Fibroblast of gingiva (primary cell): ENCODE results near the gene THADA.
"Not testable (repeated sequence)": the region's sequence is repeated elsewhere in the genome, so short reads cannot be mapped to it uniquely, and the experiment has no call there.

ENCODE experiments used
- DNase-seq: peaks from one replicate; pipeline ENCODE4 v3.0.0-alpha.2; 2011; ENCODE audit warnings: low read depth

THADA gene, protein sequence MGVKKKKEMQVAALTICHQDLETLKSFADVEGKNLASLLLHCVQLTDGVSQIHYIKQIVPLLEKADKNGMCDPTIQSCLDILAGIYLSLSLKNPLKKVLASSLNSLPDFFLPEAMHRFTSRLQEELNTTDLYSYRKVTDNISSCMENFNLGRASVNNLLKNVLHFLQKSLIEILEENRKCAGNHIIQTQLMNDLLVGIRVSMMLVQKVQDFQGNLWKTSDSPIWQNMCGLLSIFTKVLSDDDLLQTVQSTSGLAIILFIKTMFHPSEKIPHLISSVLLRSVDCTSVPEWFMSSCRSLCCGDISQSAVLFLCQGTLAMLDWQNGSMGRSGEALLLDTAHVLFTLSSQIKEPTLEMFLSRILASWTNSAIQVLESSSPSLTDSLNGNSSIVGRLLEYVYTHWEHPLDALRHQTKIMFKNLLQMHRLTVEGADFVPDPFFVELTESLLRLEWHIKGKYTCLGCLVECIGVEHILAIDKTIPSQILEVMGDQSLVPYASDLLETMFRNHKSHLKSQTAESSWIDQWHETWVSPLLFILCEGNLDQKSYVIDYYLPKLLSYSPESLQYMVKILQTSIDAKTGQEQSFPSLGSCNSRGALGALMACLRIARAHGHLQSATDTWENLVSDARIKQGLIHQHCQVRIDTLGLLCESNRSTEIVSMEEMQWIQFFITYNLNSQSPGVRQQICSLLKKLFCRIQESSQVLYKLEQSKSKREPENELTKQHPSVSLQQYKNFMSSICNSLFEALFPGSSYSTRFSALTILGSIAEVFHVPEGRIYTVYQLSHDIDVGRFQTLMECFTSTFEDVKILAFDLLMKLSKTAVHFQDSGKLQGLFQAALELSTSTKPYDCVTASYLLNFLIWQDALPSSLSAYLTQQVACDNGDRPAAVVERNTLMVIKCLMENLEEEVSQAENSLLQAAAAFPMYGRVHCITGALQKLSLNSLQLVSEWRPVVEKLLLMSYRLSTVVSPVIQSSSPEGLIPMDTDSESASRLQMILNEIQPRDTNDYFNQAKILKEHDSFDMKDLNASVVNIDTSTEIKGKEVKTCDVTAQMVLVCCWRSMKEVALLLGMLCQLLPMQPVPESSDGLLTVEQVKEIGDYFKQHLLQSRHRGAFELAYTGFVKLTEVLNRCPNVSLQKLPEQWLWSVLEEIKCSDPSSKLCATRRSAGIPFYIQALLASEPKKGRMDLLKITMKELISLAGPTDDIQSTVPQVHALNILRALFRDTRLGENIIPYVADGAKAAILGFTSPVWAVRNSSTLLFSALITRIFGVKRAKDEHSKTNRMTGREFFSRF (N-terminal part only)

DNA sequence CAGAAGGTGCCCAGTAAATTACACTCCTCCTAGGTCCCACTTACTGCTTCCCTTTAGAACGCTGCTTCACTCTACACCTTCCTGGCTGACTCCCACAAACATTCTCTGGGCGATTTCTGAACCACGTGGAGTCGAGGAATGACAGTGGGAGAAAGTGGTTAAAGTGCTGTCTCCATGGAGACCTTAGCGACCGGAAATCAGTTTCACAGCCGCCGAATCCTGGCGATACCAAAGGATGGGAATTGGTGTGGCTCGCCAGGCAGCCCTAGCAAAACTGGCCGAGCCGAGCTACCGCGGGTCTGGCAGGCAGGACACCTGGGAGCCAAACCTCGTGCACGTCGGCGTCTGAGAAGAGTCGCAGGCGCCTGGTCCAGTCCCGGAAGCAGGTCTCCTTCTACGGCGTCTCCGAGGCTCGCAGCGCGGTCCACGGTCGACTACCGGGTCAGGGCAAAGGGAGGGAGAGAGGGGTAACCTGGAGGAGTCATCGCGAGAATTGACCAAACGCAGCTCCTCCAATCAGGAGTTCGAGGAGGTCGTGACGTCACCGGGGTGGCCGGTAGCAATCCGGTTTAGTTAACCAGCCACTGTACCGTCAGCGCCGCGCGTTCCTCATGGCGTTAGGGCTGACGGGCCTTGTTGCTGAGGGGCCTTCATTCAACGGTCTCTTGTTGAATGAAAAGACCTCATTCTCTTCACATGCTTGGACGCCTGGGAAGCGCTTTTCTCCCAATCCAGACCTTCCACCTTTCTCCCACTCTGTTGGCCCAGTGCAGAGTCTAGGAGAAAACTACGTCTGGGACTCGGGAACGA is at the start of gene THADA:
Gene THADA, minus strand, starts transcription at position 436 of the 810 bp plus-strand sequence. CDS start 3,646 bp downstream, outside the sequence.
- DNase-seq = peak; percentile 99

DNA sequence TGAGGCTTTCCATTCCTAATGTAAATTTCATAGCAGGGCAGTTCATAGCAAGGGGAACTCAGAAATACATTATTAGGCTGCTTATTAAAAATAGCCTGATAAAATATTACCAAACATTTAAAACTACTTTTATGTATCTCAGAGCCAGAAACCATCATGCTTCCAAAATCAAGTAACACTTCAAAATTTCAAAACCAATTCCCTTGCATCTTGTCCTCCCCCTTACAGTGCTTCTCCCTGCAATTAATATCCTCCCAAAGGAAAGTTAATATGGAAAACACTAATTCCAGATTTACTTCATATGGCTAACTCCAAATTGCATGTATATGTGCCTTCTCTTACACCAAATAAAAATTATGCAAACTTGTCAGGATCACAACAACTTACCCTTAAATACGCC is 47.8 kb upstream of the THADA start:
- DNase-seq = no peak

DNA sequence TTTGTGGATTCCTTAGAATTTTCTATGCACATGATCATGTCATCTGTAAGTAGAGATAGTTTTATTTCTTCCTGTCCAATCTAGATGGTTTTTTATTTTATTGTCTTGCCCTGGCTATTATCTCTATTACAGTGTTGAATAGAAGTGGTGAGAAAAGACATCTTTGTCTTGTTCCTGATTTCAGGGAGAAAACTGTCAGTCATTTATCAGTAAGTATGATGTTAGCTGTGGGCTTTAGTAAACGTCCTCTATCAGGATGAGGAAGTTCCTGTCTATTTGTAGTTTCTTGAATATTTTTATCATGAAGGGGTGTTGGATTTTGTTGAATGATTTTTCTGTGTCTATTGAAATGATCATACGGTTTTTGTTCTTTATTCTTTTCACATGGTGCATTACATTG is 46.5 kb upstream of the THADA start:
- no peak for DNase-seq

DNA sequence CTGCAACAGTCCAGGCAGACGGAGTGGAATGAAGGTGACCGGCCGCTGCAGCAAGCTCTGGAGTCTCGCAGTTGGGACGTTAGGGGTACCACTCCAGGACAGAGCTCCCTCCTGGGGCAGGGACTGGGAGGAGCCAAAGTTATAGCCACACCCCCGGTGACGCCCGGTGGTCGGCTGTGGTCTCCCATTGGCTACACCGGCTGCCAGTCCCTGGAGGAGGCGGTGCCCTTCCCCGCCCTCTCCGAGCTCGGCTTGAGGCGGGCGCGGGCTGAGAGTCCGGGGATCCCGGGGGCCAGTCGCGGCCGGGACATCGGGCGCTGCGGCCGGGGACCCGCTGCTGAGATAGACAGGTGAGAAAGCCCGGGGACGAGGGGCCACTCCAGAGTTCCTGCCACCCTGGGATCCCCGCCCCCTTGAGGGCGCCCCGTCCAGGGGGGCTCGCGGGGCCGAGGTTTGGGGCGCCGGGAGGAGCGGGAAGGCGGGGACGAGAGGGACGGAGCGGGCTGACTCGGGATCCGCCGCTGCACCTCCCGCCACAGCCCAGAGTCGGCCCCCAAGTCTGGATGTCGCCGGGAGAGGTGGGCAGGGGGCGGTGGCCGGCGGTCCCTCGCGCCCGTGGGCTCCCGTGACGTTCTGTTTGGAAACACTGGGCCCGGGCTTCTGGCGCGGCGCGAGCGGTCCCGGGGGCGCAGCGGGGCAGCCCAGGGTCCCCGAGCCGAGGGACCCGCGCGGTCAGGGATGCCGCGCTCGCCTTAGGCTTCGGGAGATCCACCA is 41.4 kb upstream of the THADA start, which contains the start of gene PLEKHH2:
Gene PLEKHH2, plus strand, starts transcription at position 231 of the 774 bp plus-strand sequence. CDS start 7,414 bp downstream, outside the sequence.
- DNase-seq = peak; percentile 80

DNA sequence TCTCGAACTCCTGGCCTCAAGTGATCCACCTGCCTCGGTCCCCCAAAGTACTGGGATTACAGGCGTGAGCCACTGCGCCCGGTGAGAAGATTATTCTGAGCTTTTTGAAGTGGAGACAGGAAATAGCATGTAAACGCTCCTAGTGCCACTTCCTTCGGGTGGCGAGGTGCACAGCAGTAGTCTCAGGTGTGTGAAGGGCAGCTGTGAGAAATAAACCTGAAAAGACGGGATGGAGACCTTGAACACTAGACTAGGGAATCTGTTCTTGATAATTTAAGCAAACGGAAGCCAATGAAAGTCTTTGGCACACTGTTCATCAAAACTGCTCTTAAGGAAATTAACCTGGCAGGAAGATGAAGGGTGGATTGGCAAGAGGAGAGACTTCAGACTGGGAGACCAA is 40.8 kb upstream of the THADA start:
- no peak for DNase-seq

DNA sequence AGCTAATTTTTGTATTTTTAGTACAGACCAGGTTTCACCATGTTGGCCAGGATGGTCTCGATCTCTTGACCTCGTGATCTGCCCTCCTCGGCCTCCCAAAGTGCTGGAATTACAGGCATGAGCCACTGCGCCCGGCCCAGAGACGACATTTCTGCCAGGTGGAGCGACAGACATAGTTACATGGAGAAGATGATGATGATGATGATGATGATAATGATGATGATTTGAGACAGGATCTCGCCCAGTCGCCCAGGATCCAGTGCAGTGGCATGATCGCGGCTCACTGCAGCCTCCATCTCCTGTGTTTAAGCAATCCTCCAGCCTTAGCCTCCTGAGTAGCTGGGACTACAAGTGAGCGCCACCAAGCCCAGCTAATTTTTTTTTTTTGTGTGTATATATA is 40.3 kb upstream of the THADA start:
- not testable (repeated sequence) for DNase-seq

DNA sequence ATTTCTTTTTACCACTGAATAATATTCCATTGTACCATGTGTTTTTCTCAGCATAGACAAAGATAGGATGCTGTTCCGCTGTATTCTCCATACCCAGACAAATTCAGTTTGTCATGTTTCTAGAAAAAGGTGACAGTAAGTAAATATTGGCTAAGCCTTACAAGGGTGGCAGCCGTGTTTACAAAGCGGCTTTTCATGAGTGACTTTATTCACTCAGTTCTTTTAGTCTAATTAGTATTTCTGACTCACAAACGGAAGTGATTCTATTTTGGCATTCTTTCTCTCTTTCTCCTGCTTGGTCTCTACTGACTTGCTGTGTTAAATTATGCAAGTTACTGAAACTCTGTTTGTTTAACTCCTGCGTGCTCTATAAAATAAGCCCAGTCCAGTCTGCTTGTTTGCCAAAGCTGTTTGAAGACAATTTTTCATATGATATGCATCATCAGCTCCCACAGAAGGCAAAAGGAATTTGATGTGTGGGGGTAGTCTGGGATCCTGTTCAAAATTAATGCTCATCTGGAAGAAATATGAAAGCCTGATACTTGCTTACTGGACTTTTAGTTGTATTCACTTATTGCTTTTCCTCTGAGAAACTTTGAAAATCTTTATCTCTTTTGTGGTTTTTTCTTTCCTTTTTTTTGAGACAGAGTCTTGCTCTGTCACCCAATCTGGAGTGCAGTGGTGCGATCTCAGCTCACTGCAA is 38.9 kb upstream of the THADA start:
- DNase-seq = peak; percentile 90

DNA sequence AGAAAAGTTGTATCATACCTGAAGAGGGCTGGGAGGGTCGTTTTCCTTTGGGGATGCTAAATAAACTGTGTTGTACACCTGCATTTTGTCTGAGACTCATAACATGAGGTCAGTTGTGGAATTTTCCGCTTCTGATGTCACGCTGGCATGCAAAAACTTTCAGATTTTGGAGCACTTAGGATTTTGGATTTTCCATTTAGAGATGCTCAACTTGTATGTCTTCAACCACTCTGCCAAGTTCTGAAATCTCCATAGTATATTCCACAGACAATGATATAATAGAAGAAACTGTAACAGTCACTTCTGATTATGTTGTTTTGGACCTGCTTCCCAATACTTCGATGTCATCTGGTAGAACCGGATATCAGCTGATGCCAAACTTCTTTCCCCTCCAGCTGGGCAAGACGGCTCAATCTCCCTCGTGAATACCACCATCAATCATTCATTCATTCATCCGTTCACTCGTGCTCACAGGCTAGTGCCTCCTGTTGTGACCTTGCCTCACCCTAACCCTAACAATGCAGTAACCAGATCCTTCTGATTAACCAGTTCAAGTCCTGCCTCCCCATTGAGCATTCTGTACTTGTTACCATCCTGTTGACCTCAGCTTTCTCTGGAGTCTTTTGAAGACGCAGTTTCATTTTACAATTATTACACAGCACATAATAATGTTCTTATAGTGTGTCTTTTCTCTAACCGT is 35.9 kb upstream of the THADA start:
- no peak for DNase-seq

DNA sequence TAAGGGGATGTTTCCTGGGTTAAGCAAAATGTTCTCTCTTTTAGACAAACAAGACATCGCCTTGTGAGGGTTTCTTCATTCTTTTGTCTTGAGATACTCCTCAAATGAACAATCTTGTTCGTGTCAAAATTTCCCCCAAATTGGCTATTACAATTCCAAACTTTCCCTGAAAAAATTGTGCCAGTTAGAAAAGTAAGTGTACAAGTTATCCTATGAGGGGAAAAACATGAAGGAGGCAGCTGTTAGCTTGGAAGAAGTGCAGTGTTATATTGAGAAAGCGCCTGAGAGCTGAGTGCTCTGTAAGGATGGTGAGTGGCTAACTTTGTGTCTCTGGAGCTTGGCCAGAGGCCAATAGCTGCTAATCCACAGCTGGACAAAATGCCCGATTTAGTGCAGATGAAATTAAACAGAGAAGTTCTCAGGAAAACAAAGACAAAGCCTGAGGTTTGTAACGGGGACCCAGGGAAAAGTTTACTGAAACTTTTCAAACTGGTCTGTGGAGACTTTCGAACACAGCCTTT is 27.2 kb upstream of the THADA start:
- DNase-seq = no peak

DNA sequence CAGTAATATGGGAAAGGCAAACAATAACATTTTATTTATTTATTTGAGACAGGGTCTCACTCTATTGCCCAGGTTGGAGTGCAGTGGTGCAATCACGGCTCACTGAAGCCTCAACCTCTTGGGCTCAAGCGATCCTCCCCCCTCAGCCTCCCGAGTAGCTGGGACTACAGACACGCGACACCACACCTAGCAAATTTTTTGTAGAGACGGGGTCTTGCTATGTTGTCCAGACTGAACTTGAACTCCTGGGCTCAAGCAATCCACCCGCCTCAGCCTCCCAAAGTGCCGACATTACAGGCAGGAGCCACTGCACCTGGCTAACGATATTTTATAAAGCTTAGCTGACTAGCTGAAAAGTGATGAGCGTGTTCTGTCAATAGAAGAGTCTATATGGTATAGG is 23.7 kb upstream of the THADA start:
- DNase-seq = no peak

DNA sequence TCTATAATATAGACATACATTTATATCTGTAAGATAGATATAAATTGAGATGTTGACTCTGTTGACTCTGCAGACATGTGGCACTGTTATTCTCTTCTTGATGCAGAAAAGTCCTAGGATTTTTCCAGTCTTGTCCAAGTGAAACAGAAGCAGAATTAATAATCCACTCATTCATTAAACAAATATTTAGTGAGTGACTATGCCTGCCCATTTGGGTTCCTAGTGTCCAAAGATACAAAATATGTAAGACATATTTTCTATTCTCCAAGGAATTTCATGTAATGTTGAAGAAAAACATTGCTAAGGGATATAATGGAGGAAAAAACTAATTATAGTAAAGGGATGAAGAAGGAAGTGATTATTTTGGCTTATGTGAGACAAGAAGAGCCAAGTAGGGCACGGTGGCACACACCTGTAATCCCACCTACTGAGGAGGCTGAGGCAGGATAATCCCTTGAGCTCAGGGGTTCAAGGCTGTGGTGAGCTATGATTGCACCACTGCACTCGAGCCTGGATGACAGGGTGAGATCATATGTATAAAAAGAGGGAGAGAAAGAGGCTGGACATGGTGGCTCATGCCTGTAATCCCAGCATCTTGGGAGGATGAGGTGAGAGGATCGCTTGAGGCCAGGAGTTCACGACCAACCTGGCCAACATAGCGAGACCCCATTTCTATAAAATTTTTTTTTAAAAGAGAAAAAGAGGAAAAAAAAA is 21.3 kb upstream of the THADA start:
- no peak for DNase-seq

DNA sequence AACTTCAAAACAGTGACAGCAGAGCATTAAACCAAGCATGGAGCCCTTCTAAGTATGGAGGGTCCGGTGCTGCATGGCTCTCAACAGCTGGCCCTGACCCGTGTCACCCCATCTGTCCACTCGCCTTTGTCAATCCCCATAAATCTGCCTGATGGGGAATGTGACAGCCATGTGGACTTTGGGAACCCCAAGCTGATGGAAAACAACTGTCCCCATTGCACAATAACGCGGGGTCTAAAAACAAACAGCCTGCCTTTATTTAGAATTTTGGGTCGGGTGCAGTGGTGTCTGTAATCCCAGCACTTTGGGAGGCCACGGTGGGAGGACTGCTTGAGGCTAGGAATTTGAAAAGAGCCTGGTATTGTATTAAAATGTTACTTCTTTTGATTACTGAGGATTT is 17.1 kb upstream of the THADA start:
- DNase-seq = no peak

DNA sequence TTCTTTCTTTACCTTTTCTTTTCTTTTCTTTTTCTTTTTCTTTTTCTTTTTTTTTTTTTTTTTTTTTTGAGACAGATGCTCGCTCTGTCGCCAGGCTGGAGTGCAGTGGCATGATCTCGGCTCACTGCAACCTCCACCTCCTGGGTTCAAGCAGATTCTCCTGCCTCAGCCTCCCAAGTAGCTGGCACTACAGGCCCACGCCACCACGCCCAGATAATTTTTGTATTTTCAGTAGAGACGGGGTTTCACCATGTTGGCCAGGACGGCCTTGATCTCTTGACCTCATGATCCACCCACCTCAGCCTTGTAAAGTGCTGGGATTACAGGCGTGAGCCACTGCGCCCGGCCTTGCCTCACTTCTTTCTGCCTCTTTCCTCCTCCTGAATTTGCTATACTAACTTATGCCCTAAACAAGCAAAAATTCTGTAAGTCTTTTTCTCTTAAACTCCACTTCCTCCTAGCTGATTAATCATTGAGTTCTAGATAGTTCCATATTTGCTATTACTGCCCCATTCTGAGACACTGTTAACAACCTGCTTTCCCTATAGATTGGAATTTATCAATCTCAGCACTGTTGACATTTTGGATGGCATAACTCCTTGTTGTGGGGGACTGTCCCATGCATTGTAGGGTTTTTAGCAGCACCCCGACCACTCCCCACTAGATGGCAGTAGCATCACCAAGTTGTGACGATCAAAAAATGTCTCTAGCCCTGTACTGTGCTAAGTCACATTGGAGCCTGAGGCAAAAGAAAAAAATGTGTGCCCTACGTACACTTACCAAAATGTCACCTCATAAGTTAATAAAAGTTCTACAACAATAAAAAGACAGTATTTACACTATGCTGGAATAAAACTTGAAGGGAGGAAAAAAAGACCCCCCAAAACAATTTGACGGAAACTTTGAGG is 16.4 kb upstream of the THADA start:
- DNase-seq = peak; percentile 66

DNA sequence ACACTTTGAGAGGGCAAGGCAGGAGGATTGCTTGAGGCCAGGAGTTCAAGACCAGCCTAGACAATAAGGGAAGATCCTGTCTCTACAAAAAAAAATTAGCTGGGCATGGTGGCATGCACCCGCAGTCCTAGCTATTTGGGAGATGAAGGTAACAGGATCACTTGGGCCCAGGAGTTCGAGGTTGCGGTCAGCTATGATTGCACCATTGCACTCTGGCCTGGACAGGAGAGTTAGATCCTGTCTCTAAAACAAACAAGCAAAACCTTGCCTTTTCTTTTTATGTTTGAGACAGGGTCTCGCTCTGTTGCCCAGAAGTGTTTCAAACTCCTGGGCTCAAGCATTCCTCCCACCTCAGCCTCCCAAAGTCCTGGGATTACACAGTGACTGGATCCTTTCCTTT is 14.5 kb upstream of the THADA start:
- no peak for DNase-seq

DNA sequence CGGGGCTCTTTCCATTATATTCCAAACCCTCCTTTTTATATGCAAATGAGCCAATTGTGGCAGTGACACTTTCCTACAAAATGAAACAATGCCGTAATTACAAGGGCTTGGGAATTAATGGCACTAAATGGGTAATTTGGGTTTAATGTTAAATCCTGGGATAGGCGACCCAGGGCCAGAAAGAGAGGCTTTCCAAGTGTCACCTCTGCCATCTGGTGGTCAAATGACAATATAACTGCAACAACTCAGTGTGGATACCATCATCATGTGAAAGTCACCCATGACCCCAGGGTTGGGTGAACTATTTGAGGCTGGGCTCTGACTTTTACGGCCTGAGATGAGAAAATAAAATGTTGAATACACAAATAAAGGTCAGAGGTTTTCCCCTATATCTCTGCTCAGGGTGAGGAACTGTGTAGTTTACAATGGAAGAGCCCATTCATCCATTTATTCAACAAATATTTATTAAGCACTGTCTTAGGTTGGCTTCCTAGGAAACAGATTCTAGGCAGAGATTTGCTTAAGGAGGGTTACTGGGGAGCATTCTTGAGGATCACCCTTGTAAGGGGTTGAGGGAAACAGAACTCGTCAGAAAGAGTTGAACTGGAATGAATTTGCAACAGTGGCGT is 13.6 kb upstream of the THADA start:
- peak; percentile 29 for DNase-seq

DNA sequence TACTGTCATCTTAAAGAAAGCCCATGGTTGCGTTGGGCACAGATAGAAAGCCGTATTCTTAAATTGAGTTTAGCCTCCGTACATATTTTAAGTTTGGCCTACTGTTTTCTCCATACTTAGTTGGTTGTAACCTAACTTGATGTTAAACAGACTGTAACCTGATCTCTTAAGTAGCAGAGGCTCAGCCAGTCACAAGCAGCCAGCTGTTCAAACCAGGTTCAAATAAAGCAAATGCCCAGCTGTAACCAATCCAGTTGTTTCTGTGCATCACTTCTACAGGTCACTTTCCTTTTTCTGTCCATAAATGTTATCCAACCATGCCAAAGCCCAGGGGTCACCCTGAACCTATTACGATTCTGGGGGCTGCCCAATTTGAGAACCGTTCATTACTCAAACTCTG is 10.0 kb upstream of the THADA start:
- no peak for DNase-seq
